ENCODE measurements around the gene ENO2.

Gene ENO2

GRCh38 chr12:6932766-6933165, 18.4 kb downstream of the ENO2 start:
- no peak for DNase-seq (ENCODE audit: low read depth, low spot score)

GRCh38 chr12:6934110-6934509, 19.7 kb downstream of the ENO2 start:
- no peak for DNase-seq (ENCODE audit: low read depth, low spot score)

- DNase-seq (ENCODE audit: low read depth, low spot score) = no peak
These were observed 21.2 kb downstream of the ENO2 start for GRCh38 chr12:6935371-6936193.

- no peak for DNase-seq (ENCODE audit: low read depth, low spot score)
These were observed 21.8 kb downstream of the ENO2 start for GRCh38 chr12:6936194-6936635.

GRCh38 chr12:6936636-6937480, 22.5 kb downstream of the ENO2 start:
- DNase-seq (ENCODE audit: low read depth, low spot score) = no peak

- peak; percentile 79 for DNase-seq (ENCODE audit: low read depth, low spot score)
These were observed 23.3 kb downstream of the ENO2 start for GRCh38 chr12:6937481-6938352.

GRCh38 chr12:6938353-6939190, 24.2 kb downstream of the ENO2 start:
- DNase-seq (ENCODE audit: low read depth, low spot score) = no peak

- DNase-seq (ENCODE audit: low read depth, low spot score) = no peak
These were observed 24.8 kb downstream of the ENO2 start for GRCh38 chr12:6939191-6939540.

- no peak for DNase-seq (ENCODE audit: low read depth, low spot score)
These were observed 26.9 kb downstream of the ENO2 start for GRCh38 chr12:6941267-6941666.

GRCh38 chr12:6941782-6942181, 27.4 kb downstream of the ENO2 start:
- no peak for DNase-seq (ENCODE audit: low read depth, low spot score)

GRCh38 chr12:6942331-6942665, 27.9 kb downstream of the ENO2 start:
- no peak for DNase-seq (ENCODE audit: low read depth, low spot score)

- DNase-seq (ENCODE audit: low read depth, low spot score) = no peak
These were observed 29.0 kb downstream of the ENO2 start for GRCh38 chr12:6943389-6943721.

GRCh38 chr12:6943722-6944380, 29.5 kb downstream of the ENO2 start, which contains the start of the genes C12orf57 and RNU7-1:
TSS of gene C12orf57 (plus strand) at chr12:6944022. CDS start at chr12:6944122, 100 bp downstream.
TSS of gene RNU7-1 (plus strand) at chr12:6943816.
- peak; percentile 64 for DNase-seq (ENCODE audit: low read depth, low spot score)

GRCh38 chr12:6944381-6945186, 30.2 kb downstream of the ENO2 start:
- DNase-seq (ENCODE audit: low read depth, low spot score) = peak; percentile 64

GRCh38 chr12:6945613-6946012, 31.2 kb downstream of the ENO2 start:
- no peak for DNase-seq (ENCODE audit: low read depth, low spot score)

GRCh38 chr12:6946033-6946919, 31.9 kb downstream of the ENO2 start:
- no peak for DNase-seq (ENCODE audit: low read depth, low spot score)

- no peak for DNase-seq (ENCODE audit: low read depth, low spot score)
These were observed 32.6 kb downstream of the ENO2 start for GRCh38 chr12:6946920-6947374.

- no peak for DNase-seq (ENCODE audit: low read depth, low spot score)
These were observed 33.2 kb downstream of the ENO2 start for GRCh38 chr12:6947615-6948014.

Data from activated naive CD8-positive, alpha-beta T cell treated with anti-CD3 and anti-CD28 coated beads, Interleukin-2, amount 50 U/mL, for 16 hours (primary cell).